HG02852 (cell line): ENCODE measurements around the gene PDZD2.
A peak's percentile ranks its signal among the peaks of the same experiment; 100 is the strongest.
"Not testable (repeated sequence)": the region's sequence is repeated elsewhere in the genome, so short reads cannot be mapped to it uniquely, and the experiment has no call there.

Source experiments
- ATAC-seq: cut with Tn5 transposase; IDR thresholded peaks from one replicate; pipeline ENCODE4 v1.9.1; 2021; ENCODE audit warnings: mild to moderate bottlenecking, moderate library complexity; ENCODE audit not compliant: unreplicated experiment

Gene PDZD2

DNA sequence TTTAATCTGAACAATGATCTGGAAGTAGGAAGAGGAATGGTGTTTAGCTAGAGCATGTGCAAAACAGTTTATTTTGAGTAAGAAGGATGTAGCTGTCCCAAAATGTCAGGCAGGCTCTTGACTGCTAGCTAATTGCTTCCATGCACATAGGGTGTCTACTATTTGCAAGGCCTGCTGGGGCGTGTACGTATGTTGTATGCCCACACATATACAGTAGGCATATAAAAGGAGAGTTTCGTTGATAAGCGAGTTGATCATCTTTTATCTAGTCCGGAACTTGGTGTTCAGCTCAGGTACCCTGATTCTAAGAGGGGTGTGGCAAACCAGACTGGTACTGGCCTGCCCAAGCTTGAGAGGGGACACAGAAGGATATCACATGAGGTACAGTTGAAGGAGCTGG is 358.0 kb downstream of the PDZD2 start:
- ATAC-seq: no peak

GRCh38 chr5:31999470-31999869 is 360.5 kb downstream of the PDZD2 start:
- ATAC-seq: no peak

DNA sequence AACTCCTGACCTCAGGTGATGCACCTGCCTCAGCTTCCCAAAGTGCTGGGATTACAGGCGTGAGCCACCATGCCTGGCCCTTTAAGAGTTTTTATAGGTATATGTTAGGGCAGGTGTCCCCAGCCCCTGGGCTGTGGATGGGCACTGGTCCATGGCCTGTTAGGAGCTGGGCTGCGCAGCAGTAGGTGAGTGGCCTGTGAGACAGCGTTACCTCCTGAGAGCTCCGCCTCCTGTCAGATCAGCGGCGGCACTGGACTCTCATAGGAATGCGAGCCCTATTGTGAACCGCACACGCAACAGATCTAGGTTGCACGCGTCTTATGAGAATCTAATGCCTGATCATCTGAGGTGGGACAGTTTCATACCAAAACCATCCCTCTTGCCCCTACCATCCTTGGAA is 361.8 kb downstream of the PDZD2 start:
- ATAC-seq: no peak

GRCh38 chr5:32001284-32001683 is 362.4 kb downstream of the PDZD2 start:
- no peak for ATAC-seq

- ATAC-seq: no peak
Observed at GRCh38 chr5:32001707-32002106, 362.8 kb downstream of the PDZD2 start.

- ATAC-seq: no peak
Observed at GRCh38 chr5:32002755-32003154, 363.8 kb downstream of the PDZD2 start.

DNA sequence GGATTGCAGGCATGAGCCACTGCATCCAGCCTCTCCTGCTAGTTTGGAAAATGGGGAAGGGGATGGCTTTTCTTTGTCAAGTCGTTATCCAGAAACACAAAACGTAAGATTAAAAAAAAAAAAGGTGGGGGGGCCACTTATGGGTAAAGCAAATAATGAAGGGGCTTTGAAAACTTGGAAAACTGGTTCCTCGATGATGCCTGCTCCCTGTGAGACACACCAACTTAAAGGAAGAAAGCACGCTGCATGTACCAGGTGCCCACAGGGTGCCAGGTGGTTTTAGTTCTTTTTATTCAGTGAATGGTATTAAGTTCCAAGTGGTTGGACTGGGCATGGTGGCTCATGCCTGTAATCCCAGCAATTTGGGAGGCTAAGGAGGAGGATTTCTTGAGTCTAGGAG is 365.1 kb downstream of the PDZD2 start:
- ATAC-seq: no peak

DNA sequence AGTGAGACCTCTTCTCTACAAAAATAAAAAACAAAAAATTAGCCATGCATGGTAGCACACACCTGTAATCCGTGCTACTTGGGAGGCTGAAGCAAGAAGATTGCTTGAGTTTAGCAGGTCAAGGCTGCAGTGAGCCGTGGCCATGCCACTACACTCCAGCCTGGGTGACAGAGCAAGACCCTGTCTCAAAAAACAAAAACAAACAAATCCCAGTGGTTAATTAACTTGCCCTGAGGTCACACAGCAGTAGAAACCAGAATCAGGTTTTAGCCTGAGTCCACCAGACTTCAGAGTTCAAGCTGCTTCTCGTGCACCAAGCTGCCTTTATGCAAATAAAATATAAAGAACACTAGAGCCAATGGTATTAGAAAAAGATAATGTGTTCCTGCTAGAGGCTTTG is 365.5 kb downstream of the PDZD2 start:
- peak; percentile 75 for ATAC-seq

DNA sequence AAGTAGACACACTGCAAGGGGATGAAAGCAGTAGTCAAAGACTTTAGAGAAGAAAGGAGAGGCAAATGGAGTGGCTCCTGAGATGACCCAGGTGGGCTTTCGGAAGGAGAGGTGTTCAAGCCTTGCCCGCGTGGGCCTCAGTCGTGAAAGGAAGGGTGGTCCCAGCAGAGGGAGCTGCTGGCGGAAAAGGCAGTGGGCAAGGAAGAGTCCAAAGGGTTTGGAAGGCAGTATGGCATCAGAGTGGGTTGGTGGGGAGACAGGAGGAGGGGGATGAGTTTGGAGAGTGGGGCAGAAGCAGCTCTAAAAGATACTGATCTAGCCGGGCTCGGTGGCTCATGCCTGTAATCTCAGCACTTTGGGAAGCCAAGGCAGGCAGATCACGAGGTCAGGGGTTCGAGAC is 369.8 kb downstream of the PDZD2 start:
- no peak for ATAC-seq

GRCh38 chr5:32013658-32014057 is 374.7 kb downstream of the PDZD2 start:
- no peak for ATAC-seq

DNA sequence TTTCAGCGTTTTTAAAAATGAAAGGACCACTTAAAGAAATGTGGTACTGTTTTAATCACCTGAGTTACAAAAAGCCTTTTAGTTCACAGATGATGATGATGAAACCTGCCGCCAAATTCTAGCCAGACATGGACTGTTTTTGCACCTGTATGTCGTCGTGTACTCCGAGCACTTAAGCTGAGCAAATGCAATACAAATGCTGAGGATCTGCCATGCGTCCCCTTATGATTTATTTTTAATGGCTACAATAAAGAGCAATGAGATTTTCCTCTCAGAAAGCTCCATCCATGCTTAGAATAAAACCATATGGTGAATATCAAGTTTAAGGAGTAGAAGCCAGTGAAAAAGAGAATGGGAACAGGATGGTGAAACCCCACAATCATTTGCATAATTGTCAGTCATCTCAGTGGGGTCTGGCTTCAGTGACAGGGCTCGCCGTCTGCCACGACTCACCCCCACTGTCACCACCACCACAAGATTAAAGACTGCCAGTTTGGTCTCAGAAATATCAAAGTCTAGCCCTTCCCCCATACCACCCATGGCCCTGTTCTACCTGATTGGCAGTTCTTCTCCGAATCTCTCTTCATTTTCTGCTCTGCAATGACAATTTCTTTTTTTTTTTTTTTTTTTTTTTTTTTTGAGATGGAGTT is 375.3 kb downstream of the PDZD2 start:
- ATAC-seq: no peak

- not testable (repeated sequence) for ATAC-seq
Observed at GRCh38 chr5:32015262-32015661, 376.3 kb downstream of the PDZD2 start.

DNA sequence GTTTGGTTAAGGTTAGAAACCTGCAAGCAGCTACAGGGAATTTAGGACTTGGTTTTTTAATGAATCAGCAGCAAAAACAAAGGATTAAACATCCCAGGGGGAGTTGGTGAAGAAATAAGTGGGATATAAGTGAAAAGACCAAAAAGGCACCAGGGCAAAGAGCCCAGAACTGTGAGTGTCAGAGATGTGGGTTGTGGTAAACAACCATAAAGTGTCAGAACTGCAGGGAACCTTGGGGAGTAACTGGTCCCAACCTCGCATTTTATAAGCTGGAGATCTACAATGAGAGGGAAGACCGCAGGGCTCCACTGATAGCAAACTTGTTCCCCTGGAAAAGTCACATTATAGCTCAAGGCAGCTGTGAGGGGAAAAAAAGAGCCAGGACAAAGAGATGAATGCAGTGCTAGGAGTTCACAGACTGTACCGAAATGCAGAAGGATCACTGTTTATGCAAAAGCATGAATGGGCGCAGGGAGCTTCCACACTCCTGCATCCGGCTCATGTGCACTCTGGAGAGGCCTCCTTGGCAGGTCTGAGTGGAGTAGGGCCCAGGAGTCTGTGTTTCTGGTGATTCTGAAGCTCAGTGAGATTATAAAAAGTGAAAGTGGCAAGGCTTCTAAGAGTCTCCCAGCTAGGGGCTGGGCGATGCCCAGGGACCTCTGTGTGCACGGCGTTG is 378.9 kb downstream of the PDZD2 start:
- ATAC-seq: no peak

- ATAC-seq: no peak
Observed at GRCh38 chr5:32018476-32019436, 379.8 kb downstream of the PDZD2 start.

DNA sequence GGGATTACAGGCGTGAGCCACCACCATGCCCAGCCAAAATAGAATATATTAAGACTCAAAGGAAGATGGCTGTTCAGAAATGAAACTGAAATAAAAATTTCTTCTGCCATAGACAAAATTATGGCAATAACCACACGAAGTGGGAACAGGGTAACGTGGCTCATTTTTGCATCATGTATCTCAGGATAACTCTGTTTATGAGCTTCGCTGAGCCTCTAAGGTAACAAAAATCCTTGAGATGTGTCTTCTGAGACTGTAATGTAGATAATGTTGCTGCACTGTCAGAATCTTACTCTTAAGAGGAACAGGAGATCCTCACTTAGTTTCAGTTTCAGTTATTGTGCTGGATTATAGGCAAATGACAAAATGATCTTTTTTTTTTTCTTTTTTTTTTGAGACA is 381.3 kb downstream of the PDZD2 start:
- peak; percentile 88 for ATAC-seq

DNA sequence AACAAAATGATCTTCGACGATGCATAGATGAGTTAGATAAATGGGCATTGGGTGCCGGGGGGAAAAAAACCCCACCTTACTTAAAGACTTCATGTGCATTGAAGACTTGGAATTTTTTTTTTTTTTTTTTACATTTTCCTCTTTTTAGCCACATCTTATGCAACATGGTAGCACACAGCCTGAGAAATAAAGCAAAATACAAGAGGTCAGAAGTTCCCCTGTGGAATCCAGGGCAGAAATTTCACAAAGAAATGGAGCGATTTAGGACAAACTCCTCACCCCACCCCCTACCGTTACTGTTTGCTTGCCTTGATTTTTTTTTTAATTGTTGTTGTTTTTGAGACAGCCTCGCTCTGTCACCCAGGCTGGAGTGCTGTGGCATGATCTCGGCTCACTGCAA is 382.0 kb downstream of the PDZD2 start:
- ATAC-seq: no peak

DNA sequence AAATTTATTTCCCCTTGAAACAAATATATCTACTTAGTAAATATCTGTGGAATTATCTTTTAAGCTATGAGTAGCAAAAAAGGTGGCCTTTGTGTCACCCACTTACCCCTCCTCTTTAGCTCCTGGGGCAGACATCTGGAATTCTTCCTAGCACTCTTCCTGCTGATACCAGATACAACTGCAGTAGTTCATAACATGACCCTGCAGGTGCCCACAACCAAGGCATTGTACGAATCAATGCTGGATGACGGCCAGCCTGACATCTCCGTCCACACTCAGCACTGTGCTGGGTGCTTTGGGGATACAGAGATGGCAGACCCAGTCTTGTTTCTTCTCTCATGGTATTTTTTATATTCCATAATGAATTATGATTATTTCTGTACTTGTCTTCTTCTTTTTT is 382.8 kb downstream of the PDZD2 start:
- no peak for ATAC-seq

DNA sequence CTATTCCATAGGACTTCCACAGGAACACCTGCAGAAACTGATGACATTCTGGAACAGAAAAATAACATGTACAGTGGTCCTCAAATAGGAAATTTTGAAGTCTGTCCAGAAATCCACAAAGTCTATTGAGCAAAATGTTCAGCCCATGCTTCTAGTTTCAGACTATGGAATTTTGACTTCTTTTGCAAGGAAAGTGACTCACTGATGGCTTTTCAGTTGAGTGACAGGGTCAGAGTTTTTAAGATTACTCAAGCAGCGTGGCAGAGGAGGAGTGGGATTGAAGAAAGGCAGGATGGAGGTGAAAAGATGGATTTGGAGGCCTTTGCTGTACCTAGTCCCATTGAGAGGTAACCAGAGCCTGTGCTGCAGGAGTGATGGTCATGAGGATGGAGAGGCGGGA is 383.7 kb downstream of the PDZD2 start:
- no peak for ATAC-seq

- no peak for ATAC-seq
Observed at GRCh38 chr5:32023816-32024215, 384.9 kb downstream of the PDZD2 start.

DNA sequence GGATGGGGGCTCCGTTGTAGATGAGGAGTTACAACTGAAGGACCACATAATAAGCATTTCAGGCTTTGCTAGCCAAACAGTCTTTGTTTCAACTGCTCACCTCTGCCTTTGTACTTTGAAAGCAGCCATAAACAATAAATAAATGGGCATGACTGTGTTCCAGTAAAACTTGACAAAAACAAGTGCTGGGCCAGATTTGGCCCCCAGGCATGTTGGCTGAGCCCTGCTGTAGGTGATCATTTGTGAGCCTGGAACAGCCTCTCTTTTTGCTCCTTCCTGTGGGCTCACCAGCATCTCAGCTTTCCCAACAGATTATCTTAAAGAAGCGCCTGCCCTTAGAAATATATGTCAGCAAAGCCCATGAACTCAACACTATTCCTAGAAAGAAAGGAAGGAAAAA is 385.8 kb downstream of the PDZD2 start:
- no peak for ATAC-seq

- no peak for ATAC-seq
Observed at GRCh38 chr5:32027093-32027716, 388.3 kb downstream of the PDZD2 start.
